Keratinocyte (primary cell): ENCODE data around the gene EPHX1. TPM values are rescaled to one million over a fixed set of nuclear protein-coding genes. Genes with fewer than 3 reads are reported as not detected.
"Not testable (repeated sequence)": the region's sequence is repeated elsewhere in the genome, so short reads cannot be mapped to it uniquely, and the experiment has no call there.

Experiments used
- DNase-seq: peaks from one replicate; pipeline ENCODE4 v3.0.0-alpha.2; 2011; ENCODE audit warnings: low read depth, missing footprints, low spot score
- FAIRE-seq: peaks from 2 replicates; lab custom pipeline; 2011; peaks lifted over from hg19 to GRCh38; lab: Jason Lieb, UNC
- H2AFZ ChIP-seq: 2 replicates; pipeline ENCODE4 v1.6.0; 2012; ENCODE audit warnings: low read length, control low read depth, inconsistent platforms; ENCODE audit not compliant: control insufficient read depth
- H3K27ac ChIP-seq: 2 replicates; pipeline ENCODE4 v1.5.1; 2011; ENCODE audit warnings: low read length; ENCODE audit not compliant: control insufficient read depth, insufficient read depth
- H3K27me3 ChIP-seq: 3 replicates; pipeline ENCODE4 v1.6.0; 2011; ENCODE audit warnings: low read length; ENCODE audit not compliant: control insufficient read depth, insufficient read depth; ENCODE audit errors: extremely low read depth
- H3K36me3 ChIP-seq, 2 experiments: 2 replicates in 1 of 2; 3 replicates in 1 of 2; pipeline ENCODE4 v1.5.1; 2011; ENCODE audit warnings: low read length in 2 of 2, mild to moderate bottlenecking in 1 of 2; ENCODE audit not compliant: control insufficient read depth in 2 of 2, insufficient read depth in 2 of 2; ENCODE audit errors: extremely low read depth in 1 of 2
- H3K4me1 ChIP-seq: 3 replicates; pipeline ENCODE4 v1.5.1; 2011; ENCODE audit warnings: low read length; ENCODE audit not compliant: control insufficient read depth, insufficient read depth; ENCODE audit errors: extremely low read depth
- H3K4me2 ChIP-seq: 3 replicates; pipeline ENCODE4 v1.6.0; 2011; ENCODE audit warnings: low read depth, low read length; ENCODE audit not compliant: control insufficient read depth, insufficient read depth; ENCODE audit errors: extremely low read depth
- H3K4me3 ChIP-seq, 3 experiments: fragments of 200-600 bp in 1 of 3; sonication (generic) in 1 of 3; 2 replicates in 2 of 3; 3 replicates in 1 of 3; pipeline ENCODE4 v1.5.1; 2011 to 2016; ENCODE audit warnings: low read length in 3 of 3, mild to moderate bottlenecking in 3 of 3, control low read depth in 2 of 3, inconsistent platforms in 1 of 3, low read depth in 1 of 3, mixed read lengths in 1 of 3, mixed run types in 1 of 3, moderate library complexity in 1 of 3; ENCODE audit not compliant: control insufficient read depth in 2 of 3, insufficient read depth in 2 of 3; ENCODE audit errors: extremely low read depth in 1 of 3
- H3K79me2 ChIP-seq: 2 replicates; pipeline ENCODE4 v1.6.0; 2012; ENCODE audit warnings: low read length; ENCODE audit not compliant: control insufficient read depth, insufficient read depth
- H3K9ac ChIP-seq: 3 replicates; pipeline ENCODE4 v1.6.0; 2011; ENCODE audit warnings: low read length; ENCODE audit not compliant: control insufficient read depth, insufficient read depth; ENCODE audit errors: extremely low read depth
- H3K9me1 ChIP-seq: 3 replicates; pipeline ENCODE4 v1.6.0; 2011; ENCODE audit warnings: low read length; ENCODE audit not compliant: control insufficient read depth, insufficient read depth; ENCODE audit errors: extremely low read depth
- H3K9me3 ChIP-seq: 2 replicates; pipeline ENCODE4 v1.5.1; 2012; ENCODE audit warnings: low read depth, low read length; ENCODE audit not compliant: control insufficient read depth
- H4K20me1 ChIP-seq: 3 replicates; pipeline ENCODE4 v1.6.0; 2011; ENCODE audit warnings: low read length; ENCODE audit not compliant: control insufficient read depth, insufficient read depth; ENCODE audit errors: extremely low read depth
- EZH2 ChIP-seq: IDR thresholded peaks from one replicate; pipeline ENCODE4 v1.6.1; 2012; ENCODE audit warnings: inconsistent platforms, mild to moderate bottlenecking, low read length, moderate library complexity
- dilution Hi-C: fragments of 300-500 bp; cut with MboI; formaldehyde crosslinking; loops from one replicate; pipeline ENCODE4 v1.7.0; 2020; ENCODE audit warnings: low sequenced_read_pairs; ENCODE audit not compliant: extremely low pct_ligation_motif_present
- polyA plus RNA-seq, 5 experiments: library from polyadenylated mRNA; depleted of rRNA in 3 of 5; stranded (reverse) in 3 of 5; stranded (forward) in 1 of 5; unstranded in 1 of 5; fragments of >200 nt; gene quantifications; 1 replicate in 1 of 5; 2 replicates in 3 of 5; 3 replicates in 1 of 5; pipeline versions ENCODE4 v1.2.1 to v1.2.3, GENCODE V29; 2011 to 2012; ENCODE audit warnings: missing spikeins in 2 of 5, low read depth in 1 of 5, low replicate concordance in 1 of 5
- TF ChIP-seq, protein P1 (sequence below), 3 experiments: IDR thresholded peaks in 1 of 3; conservative IDR thresholded peaks in 1 of 3; optimal IDR thresholded peaks in 1 of 3; 2 replicates in 2 of 3; 3 replicates in 1 of 3; pipeline versions ENCODE3 to v1.5.1; 2011; ENCODE audit warnings: low read length in 3 of 3, mild to moderate bottlenecking in 3 of 3, moderate library complexity in 2 of 3, control low read depth in 1 of 3, inconsistent platforms in 1 of 3; ENCODE audit not compliant: insufficient read depth in 2 of 3; ENCODE audit errors: extremely low read depth in 1 of 3

The EPHX1 gene
- polyA plus RNA-seq, 1 donor (not counting 4 experiments of a cell fraction or from before 2014, with no cell fraction given), result 6.4 TPM

GRCh38 chr1:225886159-225887029, 76.5 kb downstream of the EPHX1 start:
- Histone ChIP-seq H3K79me2 (peaks cover under 1% of the 10 kb centered on the region), H3K4me3 (no peak overlapping the region), H3K9me3 (no peaks in the 10 kb centered on the region), H3K9ac (no peak overlapping the region), H2AFZ (no peak overlapping the region), H3K27ac (no peak overlapping the region), H3K36me3 (no peaks in the 10 kb centered on the region), H3K4me2 (no peak overlapping the region), H3K27me3 (no peaks in the 10 kb centered on the region), H4K20me1 (no peaks in the 10 kb centered on the region), H3K9me1 (no peaks in the 10 kb centered on the region), H3K4me1 (peaks cover 8% of the 10 kb centered on the region)
- DNase-seq, result no peak
- dilution Hi-C loops, result no loop called here
- FAIRE-seq, result no peak
- no peak for TF ChIP-seq EZH2
- TF ChIP-seq, protein P1, sequence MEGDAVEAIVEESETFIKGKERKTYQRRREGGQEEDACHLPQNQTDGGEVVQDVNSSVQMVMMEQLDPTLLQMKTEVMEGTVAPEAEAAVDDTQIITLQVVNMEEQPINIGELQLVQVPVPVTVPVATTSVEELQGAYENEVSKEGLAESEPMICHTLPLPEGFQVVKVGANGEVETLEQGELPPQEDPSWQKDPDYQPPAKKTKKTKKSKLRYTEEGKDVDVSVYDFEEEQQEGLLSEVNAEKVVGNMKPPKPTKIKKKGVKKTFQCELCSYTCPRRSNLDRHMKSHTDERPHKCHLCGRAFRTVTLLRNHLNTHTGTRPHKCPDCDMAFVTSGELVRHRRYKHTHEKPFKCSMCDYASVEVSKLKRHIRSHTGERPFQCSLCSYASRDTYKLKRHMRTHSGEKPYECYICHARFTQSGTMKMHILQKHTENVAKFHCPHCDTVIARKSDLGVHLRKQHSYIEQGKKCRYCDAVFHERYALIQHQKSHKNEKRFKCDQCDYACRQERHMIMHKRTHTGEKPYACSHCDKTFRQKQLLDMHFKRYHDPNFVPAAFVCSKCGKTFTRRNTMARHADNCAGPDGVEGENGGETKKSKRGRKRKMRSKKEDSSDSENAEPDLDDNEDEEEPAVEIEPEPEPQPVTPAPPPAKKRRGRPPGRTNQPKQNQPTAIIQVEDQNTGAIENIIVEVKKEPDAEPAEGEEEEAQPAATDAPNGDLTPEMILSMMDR (optimal IDR thresholded peaks at IDR 0.05 in 1 of 3, IDR thresholded peaks at IDR 0.05 in 1 of 3, conservative IDR thresholded peaks at IDR 0.05 in 1 of 3; ENCODE audit: extremely low read depth in 1 of 3, insufficient read depth in 2 of 3, low read length in 3 of 3), result no peak

GRCh38 chr1:225887030-225887314, 77.0 kb downstream of the EPHX1 start:
- Histone ChIP-seq H3K9me3 (no peaks in the 10 kb centered on the region), H3K79me2 (no peaks in the 10 kb centered on the region), H2AFZ (no peak overlapping the region), H3K4me2 (no peak overlapping the region), H3K36me3 (no peaks in the 10 kb centered on the region), H3K27ac (no peak overlapping the region), H3K4me1 (peaks cover 6% of the 10 kb centered on the region), H4K20me1 (no peaks in the 10 kb centered on the region), H3K9me1 (no peaks in the 10 kb centered on the region), H3K4me3 (no peak overlapping the region), H3K9ac (no peak overlapping the region), H3K27me3 (no peaks in the 10 kb centered on the region)
- FAIRE-seq (no peak), DNase-seq (no peak)
- dilution Hi-C loops, result no loop called here
- TF ChIP-seq, protein P1 (optimal IDR thresholded peaks at IDR 0.05 in 1 of 3, IDR thresholded peaks at IDR 0.05 in 1 of 3, conservative IDR thresholded peaks at IDR 0.05 in 1 of 3; ENCODE audit: extremely low read depth in 1 of 3, insufficient read depth in 2 of 3, low read length in 3 of 3), result no peak
- no peak for TF ChIP-seq EZH2

DNA sequence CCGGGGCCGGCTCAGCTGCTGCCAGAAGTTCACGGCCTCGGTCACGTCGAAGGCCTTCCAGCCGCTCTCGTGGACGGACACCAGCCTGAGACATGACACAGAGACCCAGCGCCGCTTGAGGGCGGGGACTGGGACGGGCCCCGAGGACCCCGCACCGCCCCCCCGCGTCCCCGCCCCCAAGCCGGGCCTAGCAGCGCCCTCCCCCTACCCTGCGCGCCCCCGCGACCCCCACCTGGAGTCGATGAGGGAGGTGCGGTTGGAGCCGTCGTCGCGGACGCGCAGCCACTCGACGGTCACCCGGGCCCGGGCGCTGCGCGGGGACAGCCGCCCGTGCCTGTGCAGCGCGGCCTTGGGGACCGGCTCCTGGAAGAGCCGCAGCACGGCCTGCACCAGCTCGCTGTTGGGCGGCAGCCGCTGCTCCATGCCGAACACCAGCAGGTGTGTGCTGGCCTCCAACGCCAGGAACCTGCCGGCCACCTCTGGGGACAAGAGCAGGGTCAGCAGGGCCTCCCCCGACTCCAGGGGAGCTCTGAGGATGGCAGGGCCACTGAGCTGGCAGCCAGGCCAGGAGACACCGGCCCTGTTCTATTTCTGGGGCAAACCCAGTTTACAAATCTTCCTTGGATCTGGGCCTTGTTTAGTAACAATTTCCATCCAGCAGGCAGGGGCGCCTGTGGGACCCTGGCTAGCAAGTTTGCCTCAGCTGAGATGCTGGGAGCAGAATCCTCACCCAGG, 77.8 kb downstream of the EPHX1 start:
- H3K79me2 ChIP-seq, dilution Hi-C loops, FAIRE-seq, H3K9me1 ChIP-seq, H2AFZ ChIP-seq, H3K27ac ChIP-seq, H3K27me3 ChIP-seq, H3K4me2 ChIP-seq, DNase-seq, H3K9me3 ChIP-seq, H3K4me1 ChIP-seq, H3K9ac ChIP-seq, H3K4me3 ChIP-seq, H4K20me1 ChIP-seq, H3K36me3 ChIP-seq: not testable (repeated sequence)
